HepG2 (cell line): ENCODE results near the gene SYCP2. TPM values are rescaled to one million over a fixed set of nuclear protein-coding genes. Genes with fewer than 3 reads are reported as not detected.

ENCODE experiments used
- ATAC-seq: fragments of 200-7000 bp; cut with Tn5 transposase; 3 replicates; pipeline ENCODE4 v1.9.1; 2020; ENCODE audit warnings: mild to moderate bottlenecking, moderate library complexity
- BruUV-seq: library from RNA; stranded (reverse); fragments of 400-500 nt; replicated peaks from 2 replicates; lab custom pipeline; 2021; lab: Mats Ljungman, UMichigan
- CTCF ChIA-PET: fragments of 300-600 bp; formaldehyde crosslinking; extraction: SDS; loops from one replicate; lab custom pipeline; 2021; ENCODE audit warnings: low total read pairs, inconsistent platforms, low intra/inter-chr PET ratio; lab: Yijun Ruan, JAX
- POLR2A ChIA-PET: fragments of 350-600 bp; sonication (Branson Sonifier 250); formaldehyde crosslinking; loops from one replicate; lab custom pipeline; 2020; ENCODE audit warnings: antibody characterized with exemption, inconsistent platforms; lab: Yijun Ruan, JAX
- DNase-seq: peaks from one replicate; pipeline ENCODE4 v3.0.0-alpha.2; 2015; ENCODE audit warnings: low spot score
- FAIRE-seq: peaks from 3 replicates; lab custom pipeline; 2011; peaks lifted over from hg19 to GRCh38; lab: Jason Lieb, UNC
- H2AFZ ChIP-seq: one replicate; pipeline ENCODE4 v1.6.1; 2011; ENCODE audit warnings: low read length, inconsistent platforms
- H3K27ac ChIP-seq: fragments of 300-600 bp; 3 replicates; pipeline ENCODE4 v1.8.0; 2011; ENCODE audit warnings: mixed run types, mild to moderate bottlenecking, mixed read lengths, low read length, inconsistent platforms; ENCODE audit not compliant: insufficient read depth; ENCODE audit errors: extremely low read length
- H3K27me3 ChIP-seq, 2 experiments: fragments of 200-600 bp in 1 of 2; 2 replicates in 1 of 2; 3 replicates in 1 of 2; pipeline versions ENCODE4 v1.6.0 to v1.8.0; 2011; ENCODE audit warnings: low read length in 2 of 2, mild to moderate bottlenecking in 2 of 2, moderate library complexity in 2 of 2, inconsistent platforms in 1 of 2; ENCODE audit not compliant: insufficient read depth in 2 of 2, control insufficient read depth in 1 of 2
- H3K36me3 ChIP-seq, 2 experiments: fragments of 200-600 bp in 1 of 2; replicated peaks in 1 of 2; 2 replicates in 1 of 2; 3 replicates in 1 of 2; pipeline versions ENCODE4 v1.5.1 to v1.8.0; 2011; ENCODE audit warnings: low read length in 2 of 2, inconsistent platforms in 1 of 2; ENCODE audit not compliant: insufficient read depth in 2 of 2, control insufficient read depth in 1 of 2
- H3K4me1 ChIP-seq: 2 replicates; pipeline ENCODE4 v1.5.1; 2012; ENCODE audit warnings: low read length, inconsistent platforms; ENCODE audit not compliant: insufficient read depth
- H3K4me2 ChIP-seq: 2 replicates; pipeline ENCODE4 v1.6.0; 2011; ENCODE audit warnings: low read depth, low read length, inconsistent platforms
- H3K4me3 ChIP-seq, 3 experiments: fragments of 200-600 bp in 1 of 3; sonication (generic), shearing (Covaris generic) in 1 of 3; replicated peaks in 1 of 3; 2 replicates each; pipeline ENCODE4 v1.5.1; 2011 to 2016; ENCODE audit warnings: low read length in 3 of 3, inconsistent platforms in 2 of 3, low read depth in 2 of 3, mild to moderate bottlenecking in 2 of 3, control low read depth in 1 of 3, mixed read lengths in 1 of 3; ENCODE audit not compliant: insufficient read depth in 1 of 3
- H3K79me2 ChIP-seq: one replicate; pipeline ENCODE4 v1.6.1; 2011; ENCODE audit warnings: low read length, inconsistent platforms; ENCODE audit not compliant: insufficient read depth
- H3K9ac ChIP-seq: 2 replicates; pipeline ENCODE4 v1.6.0; 2011; ENCODE audit warnings: mild to moderate bottlenecking, low read depth, low read length, inconsistent platforms; ENCODE audit not compliant: insufficient read depth
- H3K9me3 ChIP-seq: 2 replicates; pipeline ENCODE4 v1.5.1; 2012; ENCODE audit warnings: mild to moderate bottlenecking, low read length
- H4K20me1 ChIP-seq: 2 replicates; pipeline ENCODE4 v1.6.0; 2011; ENCODE audit warnings: inconsistent platforms, mild to moderate bottlenecking, low read length, moderate library complexity; ENCODE audit not compliant: insufficient read depth
- DNMT3B ChIP-seq: conservative IDR thresholded peaks from 2 replicates; pipeline ENCODE4 v1.6.1; 2016; ENCODE audit warnings: missing biosample characterization, control low read depth
- KDM5A ChIP-seq: fragments of 200-600 bp; sonication (generic); IDR thresholded peaks from 2 replicates; pipeline ENCODE4 v1.7.0; 2018; ENCODE audit warnings: antibody characterized with exemption, mild to moderate bottlenecking, low read length, borderline replicate concordance
- KDM6A ChIP-seq: IDR thresholded peaks from 2 replicates; pipeline ENCODE4 v1.6.1; 2016; ENCODE audit warnings: low read depth
- RARA ChIP-seq: IDR thresholded peaks from 2 replicates; pipeline ENCODE4 v1.6.1; 2016; ENCODE audit warnings: missing genetic modification reagents, missing compliant biosample characterization
- SOX5 ChIP-seq: IDR thresholded peaks from 2 replicates; pipeline ENCODE4 v1.6.1; 2016; ENCODE audit warnings: borderline replicate concordance
- YY1 ChIP-seq: IDR thresholded peaks from 2 replicates; pipeline ENCODE4 v1.6.1; 2011; ENCODE audit warnings: low read length, low read depth, moderate library complexity, mild to moderate bottlenecking; ENCODE audit not compliant: insufficient read depth, insufficient replicate concordance
- ZFYVE20 ChIP-seq: sonication (generic); formaldehyde crosslinking; IDR thresholded peaks from 2 replicates; pipeline ENCODE4 v1.8.0; 2023; ENCODE audit warnings: low read depth, mild to moderate bottlenecking, moderate library complexity, missing genetic modification reagents, borderline replicate concordance
- ZNF75D ChIP-seq: sonication (generic); formaldehyde crosslinking; IDR thresholded peaks from 2 replicates; pipeline ENCODE4 v1.8.1; 2023; ENCODE audit warnings: missing genetic modification reagents, mild to moderate bottlenecking, borderline replicate concordance
- ZSCAN20 ChIP-seq: sonication (generic); formaldehyde crosslinking; IDR thresholded peaks from 2 replicates; pipeline ENCODE4 v1.4.0; 2020; ENCODE audit warnings: missing genetic modification reagents, mild to moderate bottlenecking, borderline replicate concordance
- WGBS: methylation state at CpG from one replicate; pipeline ENCODE4 v1.1.6; 2017; ENCODE audit warnings: low lambda C conversion rate; 5-methylcytosine and 5-hydroxymethylcytosine counted together
- in situ Hi-C: cut with HindIII; loops from 2 replicates; pipeline ENCODE4 v1.10.0; 2017; ENCODE audit warnings: low pct_unique_long_range_greater_than_20kb; ENCODE audit not compliant: extremely low pct_ligation_motif_present
- intact Hi-C: fragments of 100-400 bp; cut with micrococcal nuclease; formaldehyde crosslinking; loops from one replicate; pipeline ENCODE4 v1.10.0; 2022; ENCODE audit not compliant: unreplicated experiment
- polyA plus RNA-seq, 8 experiments: library from polyadenylated mRNA; depleted of rRNA in 3 of 8; stranded (reverse) in 7 of 8; unstranded in 1 of 8; fragments of >200 nt; fragmentation: Illumina TruSeq in 4 of 8; extraction: Trizol in 4 of 8; gene quantifications; 2 replicates each; pipeline versions ENCODE4 v1.2.1 to v1.2.3, GENCODE V29; 2011 to 2016; ENCODE audit warnings: low read depth in 4 of 8, missing spikeins in 1 of 8, mixed read lengths in 1 of 8; ENCODE audit not compliant: insufficient read depth in 1 of 8
- total RNA-seq, 5 experiments: library from RNA; depleted of rRNA; stranded (reverse); fragments of >200 nt; fragmentation: Illumina TruSeq; extraction: Trizol; gene quantifications; 2 replicates each; pipeline ENCODE4 v1.2.3, GENCODE V29; 2016; ENCODE audit warnings: low read depth in 1 of 5
- TF ChIP-seq, protein P1 (sequence below): IDR thresholded peaks from 2 replicates; pipeline ENCODE4 v1.6.1; 2018; ENCODE audit warnings: missing genetic modification reagents, mild to moderate bottlenecking, missing compliant biosample characterization
- TF ChIP-seq, protein P2 (sequence below): sonication (generic); formaldehyde crosslinking; IDR thresholded peaks from 2 replicates; pipeline ENCODE4 v1.5.1; 2020; ENCODE audit warnings: missing genetic modification reagents, mild to moderate bottlenecking, borderline replicate concordance

Gene SYCP2
- total and polyA plus RNA-seq, 2 of the 13 experiments (the other 11 are each of a cell fraction or from before 2014, with no cell fraction given) = 0.07 to 0.24 TPM

DNA sequence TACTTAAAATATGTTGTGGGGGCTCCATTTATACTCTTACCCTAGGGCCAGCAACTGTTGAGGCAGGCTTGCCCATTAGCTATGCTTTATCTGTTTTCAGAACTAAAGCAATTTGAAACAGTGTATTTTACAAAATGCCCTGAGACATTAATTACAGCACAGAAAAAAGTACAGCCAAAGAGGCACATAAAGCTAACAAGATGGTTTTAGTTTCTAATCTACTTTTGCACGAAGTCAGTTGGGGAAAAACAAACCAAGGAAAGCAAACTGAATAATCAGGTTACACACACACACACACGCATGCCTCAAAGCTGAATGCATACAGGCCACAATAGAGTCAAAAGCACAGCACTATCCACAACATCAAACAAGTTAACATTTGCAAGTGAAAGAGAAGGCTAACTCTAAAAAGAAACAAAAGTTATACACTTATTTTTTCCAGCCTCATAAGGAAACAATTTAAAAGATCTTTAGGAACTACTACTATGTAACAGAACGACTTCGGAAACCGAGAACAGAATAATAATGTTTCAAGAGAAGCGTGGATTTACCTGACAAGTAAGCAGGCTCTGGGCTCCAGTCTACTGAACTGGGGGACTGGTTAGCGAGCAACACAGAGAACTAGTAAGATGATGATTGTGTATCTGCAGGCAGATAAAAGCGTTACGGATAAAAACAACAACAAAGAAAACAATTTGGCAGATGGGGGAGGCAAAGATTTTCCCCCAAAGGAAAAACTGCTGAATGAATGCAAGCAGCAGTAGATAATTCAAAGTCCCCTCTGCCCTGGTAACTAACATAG is 1.7 kb downstream of the SYCP2 start:
- ATAC-seq (no peak), FAIRE-seq (peak; percentile 56), DNase-seq (no peak)
- in situ Hi-C loops (no loop called here), intact Hi-C loops (no loop called here)
- no peaks in the 10 kb centered on the region for H3K9me3 ChIP-seq
- no peak overlapping the region for H3K4me2 ChIP-seq
- H3K27ac ChIP-seq = no peak overlapping the region
- H3K4me1 ChIP-seq = no peaks in the 10 kb centered on the region
- WGBS = 44% methylated on average over 9 of the region's 9 CpGs
- H4K20me1 ChIP-seq = no peaks in the 10 kb centered on the region
- ChIA-PET CTCF (no interaction called here), POLR2A (interaction anchor here (2.1 kb wide), 1 partner anchor 9 kb away, joined by 6 read pairs; the partner anchor contains the start of genes FAM217B and PPP1R3D)
- no TSS peak for BruUV-seq
- no peak overlapping the region for H3K9ac ChIP-seq
- TF ChIP-seq, protein P1, sequence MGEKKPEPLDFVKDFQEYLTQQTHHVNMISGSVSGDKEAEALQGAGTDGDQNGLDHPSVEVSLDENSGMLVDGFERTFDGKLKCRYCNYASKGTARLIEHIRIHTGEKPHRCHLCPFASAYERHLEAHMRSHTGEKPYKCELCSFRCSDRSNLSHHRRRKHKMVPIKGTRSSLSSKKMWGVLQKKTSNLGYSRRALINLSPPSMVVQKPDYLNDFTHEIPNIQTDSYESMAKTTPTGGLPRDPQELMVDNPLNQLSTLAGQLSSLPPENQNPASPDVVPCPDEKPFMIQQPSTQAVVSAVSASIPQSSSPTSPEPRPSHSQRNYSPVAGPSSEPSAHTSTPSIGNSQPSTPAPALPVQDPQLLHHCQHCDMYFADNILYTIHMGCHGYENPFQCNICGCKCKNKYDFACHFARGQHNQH (CRISPR knock-in tag) = no peak
- TF ChIP-seq KDM6A (CRISPR knock-in tag) (no peak), ZFYVE20 (no peak), SOX5 (CRISPR knock-in tag) (no peak), ZSCAN20 (CRISPR knock-in tag) (no peak), YY1 (no peak), ZNF75D (no peak), DNMT3B (no peak), KDM5A (no peak), RARA (CRISPR knock-in tag) (no peak)
- TF ChIP-seq, protein P2, sequence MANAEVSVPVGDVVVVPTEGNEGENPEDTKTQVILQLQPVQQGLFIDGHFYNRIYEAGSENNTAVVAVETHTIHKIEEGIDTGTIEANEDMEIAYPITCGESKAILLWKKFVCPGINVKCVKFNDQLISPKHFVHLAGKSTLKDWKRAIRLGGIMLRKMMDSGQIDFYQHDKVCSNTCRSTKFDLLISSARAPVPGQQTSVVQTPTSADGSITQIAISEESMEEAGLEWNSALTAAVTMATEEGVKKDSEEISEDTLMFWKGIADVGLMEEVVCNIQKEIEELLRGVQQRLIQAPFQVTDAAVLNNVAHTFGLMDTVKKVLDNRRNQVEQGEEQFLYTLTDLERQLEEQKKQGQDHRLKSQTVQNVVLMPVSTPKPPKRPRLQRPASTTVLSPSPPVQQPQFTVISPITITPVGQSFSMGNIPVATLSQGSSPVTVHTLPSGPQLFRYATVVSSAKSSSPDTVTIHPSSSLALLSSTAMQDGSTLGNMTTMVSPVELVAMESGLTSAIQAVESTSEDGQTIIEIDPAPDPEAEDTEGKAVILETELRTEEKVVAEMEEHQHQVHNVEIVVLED = no peak
- no peaks in the 10 kb centered on the region for H3K27me3 ChIP-seq
- no peaks in the 10 kb centered on the region for H3K36me3 ChIP-seq
- H3K4me3 ChIP-seq = no peak overlapping the region
- H3K79me2 ChIP-seq = no peaks in the 10 kb centered on the region
- H2AFZ ChIP-seq = no peak overlapping the region
